ENCODE measurements around the gene RELN. TPM values are rescaled to one million over a fixed set of nuclear protein-coding genes. Genes with fewer than 3 reads are reported as not detected.
"Not testable (repeated sequence)": the region's sequence is repeated elsewhere in the genome, so short reads cannot be mapped to it uniquely, and the experiment has no call there.

Gene RELN
- total RNA-seq, 1 experiment from 2014 or later = 0.02 TPM

GRCh38 chr7:104038136-104038535, 48.7 kb upstream of the RELN start:
- Mint-ChIP-seq H3K27me3 (ENCODE audit: low read depth) (no peaks in the 10 kb centered on the region), H3K4me3 (no peak overlapping the region), H3K4me1 (peaks cover 0 to 3% of the 10 kb centered on the region in 2 experiments; a peak in 1 of 4 replicates), H3K36me3 (ENCODE audit: insufficient read depth in 1 of 3, low read depth in 3 of 3) (peaks cover 0 to 4% (median 0%) of the 10 kb centered on the region in 3 experiments; a peak in 1 of 7 replicates), H3K27ac (no peak overlapping the region), H3K9me3 (peaks cover 5% of the 10 kb centered on the region in 2 experiments; a peak in 4 of 5 replicates)
- TF ChIP-seq, protein P1, sequence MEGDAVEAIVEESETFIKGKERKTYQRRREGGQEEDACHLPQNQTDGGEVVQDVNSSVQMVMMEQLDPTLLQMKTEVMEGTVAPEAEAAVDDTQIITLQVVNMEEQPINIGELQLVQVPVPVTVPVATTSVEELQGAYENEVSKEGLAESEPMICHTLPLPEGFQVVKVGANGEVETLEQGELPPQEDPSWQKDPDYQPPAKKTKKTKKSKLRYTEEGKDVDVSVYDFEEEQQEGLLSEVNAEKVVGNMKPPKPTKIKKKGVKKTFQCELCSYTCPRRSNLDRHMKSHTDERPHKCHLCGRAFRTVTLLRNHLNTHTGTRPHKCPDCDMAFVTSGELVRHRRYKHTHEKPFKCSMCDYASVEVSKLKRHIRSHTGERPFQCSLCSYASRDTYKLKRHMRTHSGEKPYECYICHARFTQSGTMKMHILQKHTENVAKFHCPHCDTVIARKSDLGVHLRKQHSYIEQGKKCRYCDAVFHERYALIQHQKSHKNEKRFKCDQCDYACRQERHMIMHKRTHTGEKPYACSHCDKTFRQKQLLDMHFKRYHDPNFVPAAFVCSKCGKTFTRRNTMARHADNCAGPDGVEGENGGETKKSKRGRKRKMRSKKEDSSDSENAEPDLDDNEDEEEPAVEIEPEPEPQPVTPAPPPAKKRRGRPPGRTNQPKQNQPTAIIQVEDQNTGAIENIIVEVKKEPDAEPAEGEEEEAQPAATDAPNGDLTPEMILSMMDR (conservative IDR thresholded peaks at IDR 0.05) = no peak
- Histone ChIP-seq H3K79me2 (ENCODE audit: insufficient read depth, low read length) (no peaks in the 10 kb centered on the region), H3K23me2 (ENCODE audit: insufficient read length, low read depth, low read length, poor library complexity, severe bottlenecking) (no peaks in the 10 kb centered on the region), H2BK120ac (ENCODE audit: low read depth, low read length, poor library complexity, severe bottlenecking) (no peak overlapping the region), H3K79me1 (ENCODE audit: insufficient read depth, low read depth, low read length, poor library complexity, severe bottlenecking) (no peaks in the 10 kb centered on the region), H3K23ac (ENCODE audit: insufficient read length, low read depth, low read length) (no peak overlapping the region), H3K27ac (ENCODE audit: insufficient read length, low read depth, low read length) (no peak overlapping the region), H3K18ac (ENCODE audit: insufficient read length, low read depth, low read length) (no peak overlapping the region), H3K14ac (ENCODE audit: insufficient read depth, low read length) (no peak overlapping the region), H2AFZ (ENCODE audit: low read length) (no peak overlapping the region), H3K9ac (ENCODE audit: extremely low read depth, insufficient read length, low read length) (no peak overlapping the region), H4K8ac (replicated peaks; ENCODE audit: insufficient read length, low read depth, low read length) (no peak overlapping the region), H3K27me3 (ENCODE audit: insufficient read depth, low read length) (no peaks in the 10 kb centered on the region), H2BK12ac (ENCODE audit: insufficient read length, low read depth, low read length) (no peak overlapping the region), H3K9me3 (ENCODE audit: control insufficient read depth, low read depth, low read length) (no peaks in the 10 kb centered on the region), H3T11ph (ENCODE audit: low read length) (no peak overlapping the region), H3K4ac (ENCODE audit: low read depth, low read length) (no peak overlapping the region), H3K56ac (ENCODE audit: insufficient read length, low read depth, low read length) (no peak overlapping the region), H2BK20ac (ENCODE audit: low read depth, low read length, poor library complexity, severe bottlenecking) (no peak overlapping the region), H3K4me2 (ENCODE audit: insufficient read depth, insufficient read length, low read length) (no peak overlapping the region), H4K5ac (ENCODE audit: insufficient read length, low read depth, low read length) (no peak overlapping the region), H2BK5ac (ENCODE audit: insufficient read length, low read length) (no peak overlapping the region), H2BK15ac (ENCODE audit: low read depth, low read length) (no peak overlapping the region), H4K91ac (ENCODE audit: insufficient read length, low read depth, low read length) (no peak overlapping the region), H2AK5ac (ENCODE audit: insufficient read length, low read length) (no peak overlapping the region), H4K20me1 (ENCODE audit: control insufficient read depth, insufficient read depth, insufficient read length) (no peaks in the 10 kb centered on the region), H3K4me1 (ENCODE audit: insufficient read depth, low read length) (no peaks in the 10 kb centered on the region)
- no CpG with 5 or more reads among the region's 2 CpGs for WGBS (ENCODE audit: extremely low coverage, insufficient read length, low lambda C conversion rate)
- no peak for DNase-seq

DNA sequence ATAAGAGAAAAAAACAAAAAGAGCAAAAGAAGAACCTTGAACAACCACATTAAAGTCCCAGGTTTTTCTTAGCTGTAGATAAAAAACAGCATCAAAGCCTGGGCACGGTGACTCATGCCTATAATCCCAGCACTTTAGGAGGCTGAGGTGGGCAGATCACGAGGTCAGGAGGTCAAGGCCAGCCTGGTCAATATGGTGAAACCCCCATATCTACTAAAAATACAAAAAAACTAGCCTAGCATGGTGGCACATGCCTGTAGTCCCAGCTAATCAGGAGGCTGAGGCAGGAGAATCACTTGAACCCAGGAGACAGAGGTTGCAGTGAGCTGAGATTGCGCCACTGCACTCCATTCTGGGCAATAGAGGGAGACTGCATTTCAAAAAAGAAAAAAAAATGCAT, 47.4 kb upstream of the RELN start:
- not testable (repeated sequence) for H3K4me2 ChIP-seq (ENCODE audit: insufficient read depth, insufficient read length, low read length); H3K36me3 Mint-ChIP-seq (ENCODE audit: insufficient read depth in 1 of 3, low read depth in 3 of 3); H4K5ac ChIP-seq (ENCODE audit: insufficient read length, low read depth, low read length); H3K4me1 Mint-ChIP-seq; H3K27me3 ChIP-seq (ENCODE audit: insufficient read depth, low read length); H2BK12ac ChIP-seq (ENCODE audit: insufficient read length, low read depth, low read length); H2BK120ac ChIP-seq (ENCODE audit: low read depth, low read length, poor library complexity, severe bottlenecking); H3K56ac ChIP-seq (ENCODE audit: insufficient read length, low read depth, low read length); H3K9me3 ChIP-seq (ENCODE audit: control insufficient read depth, low read depth, low read length); H4K8ac ChIP-seq (replicated peaks; ENCODE audit: insufficient read length, low read depth, low read length); H3K14ac ChIP-seq (ENCODE audit: insufficient read depth, low read length); H3K4me3 Mint-ChIP-seq; H2AFZ ChIP-seq (ENCODE audit: low read length); H3T11ph ChIP-seq (ENCODE audit: low read length); H2AK5ac ChIP-seq (ENCODE audit: insufficient read length, low read length); H3K9ac ChIP-seq (ENCODE audit: extremely low read depth, insufficient read length, low read length); H3K27ac Mint-ChIP-seq; H3K79me1 ChIP-seq (ENCODE audit: insufficient read depth, low read depth, low read length, poor library complexity, severe bottlenecking); H3K79me2 ChIP-seq (ENCODE audit: insufficient read depth, low read length); DNase-seq; H2BK5ac ChIP-seq (ENCODE audit: insufficient read length, low read length); H3K23ac ChIP-seq (ENCODE audit: insufficient read length, low read depth, low read length); H2BK15ac ChIP-seq (ENCODE audit: low read depth, low read length); H3K4me1 ChIP-seq (ENCODE audit: insufficient read depth, low read length); H3K9me3 Mint-ChIP-seq; H3K4ac ChIP-seq (ENCODE audit: low read depth, low read length); H2BK20ac ChIP-seq (ENCODE audit: low read depth, low read length, poor library complexity, severe bottlenecking); H3K27me3 Mint-ChIP-seq (ENCODE audit: low read depth); H3K23me2 ChIP-seq (ENCODE audit: insufficient read length, low read depth, low read length, poor library complexity, severe bottlenecking); H3K18ac ChIP-seq (ENCODE audit: insufficient read length, low read depth, low read length); H4K91ac ChIP-seq (ENCODE audit: insufficient read length, low read depth, low read length); H3K27ac ChIP-seq (ENCODE audit: insufficient read length, low read depth, low read length); H4K20me1 ChIP-seq (ENCODE audit: control insufficient read depth, insufficient read depth, insufficient read length)
- no CpG with 5 or more reads among the region's 3 CpGs for WGBS (ENCODE audit: extremely low coverage, insufficient read length, low lambda C conversion rate)

All from H9 (cell line).